Prostate gland (tissue), 2 donors: Measurements from ENCODE around the gene PGBD5.

ENCODE experiments used
- POLR2A ChIP-seq: fragments of 450-650 bp; IDR thresholded peaks from one replicate; pipeline ENCODE4 v1.6.1; 2016; ENCODE audit warnings: antibody characterized with exemption, mild to moderate bottlenecking
- POLR2AphosphoS5 ChIP-seq: sonication (generic); formaldehyde crosslinking; IDR thresholded peaks from one replicate; pipeline ENCODE4 v1.6.1; 2017; ENCODE audit warnings: antibody characterized with exemption
- TF ChIP-seq, protein P1 (sequence below), 4 experiments: fragments of 200-600 bp in 2 of 4; fragments of 450-650 bp in 2 of 4; sonication (generic) in 2 of 4; IDR thresholded peaks; 1 replicate in 3 of 4; 2 replicates in 1 of 4; pipeline ENCODE4 v1.5.1; 2016 to 2019; ENCODE audit warnings: antibody characterized with exemption in 4 of 4, mild to moderate bottlenecking in 2 of 4, moderate library complexity in 2 of 4

DNA sequence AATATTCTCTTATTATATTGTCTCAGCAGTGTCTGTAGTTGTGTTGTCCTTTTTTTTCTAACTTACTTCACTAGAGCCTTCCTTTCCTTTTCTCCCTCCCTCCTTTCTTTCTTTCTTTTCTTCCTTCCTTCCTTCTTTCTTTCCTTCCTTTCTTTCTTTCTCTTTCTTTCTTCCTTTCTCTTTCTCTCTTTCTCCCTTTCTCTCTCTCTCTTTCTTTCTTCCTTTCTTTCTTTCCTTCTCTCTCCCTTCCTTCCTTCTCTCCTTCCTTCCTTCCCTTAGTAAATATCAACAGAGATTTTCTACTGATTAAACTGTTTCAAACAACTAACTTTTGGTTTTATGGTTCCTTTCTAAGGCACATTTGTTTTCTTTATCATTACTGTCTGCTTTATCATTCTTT lies 43.1 kb upstream of the PGBD5 start:
- no peak for TF ChIP-seq POLR2A
- TF ChIP-seq, protein P1, sequence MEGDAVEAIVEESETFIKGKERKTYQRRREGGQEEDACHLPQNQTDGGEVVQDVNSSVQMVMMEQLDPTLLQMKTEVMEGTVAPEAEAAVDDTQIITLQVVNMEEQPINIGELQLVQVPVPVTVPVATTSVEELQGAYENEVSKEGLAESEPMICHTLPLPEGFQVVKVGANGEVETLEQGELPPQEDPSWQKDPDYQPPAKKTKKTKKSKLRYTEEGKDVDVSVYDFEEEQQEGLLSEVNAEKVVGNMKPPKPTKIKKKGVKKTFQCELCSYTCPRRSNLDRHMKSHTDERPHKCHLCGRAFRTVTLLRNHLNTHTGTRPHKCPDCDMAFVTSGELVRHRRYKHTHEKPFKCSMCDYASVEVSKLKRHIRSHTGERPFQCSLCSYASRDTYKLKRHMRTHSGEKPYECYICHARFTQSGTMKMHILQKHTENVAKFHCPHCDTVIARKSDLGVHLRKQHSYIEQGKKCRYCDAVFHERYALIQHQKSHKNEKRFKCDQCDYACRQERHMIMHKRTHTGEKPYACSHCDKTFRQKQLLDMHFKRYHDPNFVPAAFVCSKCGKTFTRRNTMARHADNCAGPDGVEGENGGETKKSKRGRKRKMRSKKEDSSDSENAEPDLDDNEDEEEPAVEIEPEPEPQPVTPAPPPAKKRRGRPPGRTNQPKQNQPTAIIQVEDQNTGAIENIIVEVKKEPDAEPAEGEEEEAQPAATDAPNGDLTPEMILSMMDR (IDR thresholded peaks at IDR 0.05): no peak
- TF ChIP-seq POLR2AphosphoS5: no peak
